ENCODE results near the gene DRD2. TPM values are rescaled to one million over a fixed set of nuclear protein-coding genes. Genes with fewer than 3 reads are reported as not detected.
A peak's percentile ranks its signal among the peaks of the same experiment; 100 is the strongest.

DRD2 gene
- total and polyA plus RNA-seq, 12 donors, result 0.01 to 0.09 TPM; not detected in 10

DNA sequence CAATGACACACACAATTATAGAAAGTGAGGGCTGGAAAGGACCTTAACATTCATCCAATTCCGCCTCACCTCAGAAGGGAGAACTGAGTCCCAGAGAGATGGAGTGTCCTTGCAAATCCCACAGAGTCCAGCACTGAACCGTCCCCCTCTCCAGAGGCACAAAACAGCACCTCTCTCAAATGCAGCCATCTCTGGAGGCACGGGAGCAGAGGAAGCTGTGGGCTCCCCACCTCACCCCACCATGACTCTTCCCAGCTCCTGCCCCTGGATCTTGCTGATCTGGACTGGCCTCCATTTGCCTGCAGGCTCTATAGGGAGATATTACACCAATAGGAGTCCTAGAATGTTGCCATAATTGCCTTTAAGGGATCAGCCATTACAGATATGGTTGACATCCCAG lies 1.4 kb upstream of the DRD2 start:
- no peak for DNase-seq
- H3K27me3 ChIP-seq, result peaks cover 0 to 97% (median 82%) of the 10 kb centered on the region in 7 donors
- TF ChIP-seq, protein P1, sequence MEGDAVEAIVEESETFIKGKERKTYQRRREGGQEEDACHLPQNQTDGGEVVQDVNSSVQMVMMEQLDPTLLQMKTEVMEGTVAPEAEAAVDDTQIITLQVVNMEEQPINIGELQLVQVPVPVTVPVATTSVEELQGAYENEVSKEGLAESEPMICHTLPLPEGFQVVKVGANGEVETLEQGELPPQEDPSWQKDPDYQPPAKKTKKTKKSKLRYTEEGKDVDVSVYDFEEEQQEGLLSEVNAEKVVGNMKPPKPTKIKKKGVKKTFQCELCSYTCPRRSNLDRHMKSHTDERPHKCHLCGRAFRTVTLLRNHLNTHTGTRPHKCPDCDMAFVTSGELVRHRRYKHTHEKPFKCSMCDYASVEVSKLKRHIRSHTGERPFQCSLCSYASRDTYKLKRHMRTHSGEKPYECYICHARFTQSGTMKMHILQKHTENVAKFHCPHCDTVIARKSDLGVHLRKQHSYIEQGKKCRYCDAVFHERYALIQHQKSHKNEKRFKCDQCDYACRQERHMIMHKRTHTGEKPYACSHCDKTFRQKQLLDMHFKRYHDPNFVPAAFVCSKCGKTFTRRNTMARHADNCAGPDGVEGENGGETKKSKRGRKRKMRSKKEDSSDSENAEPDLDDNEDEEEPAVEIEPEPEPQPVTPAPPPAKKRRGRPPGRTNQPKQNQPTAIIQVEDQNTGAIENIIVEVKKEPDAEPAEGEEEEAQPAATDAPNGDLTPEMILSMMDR (IDR thresholded peaks at IDR 0.05), result no peak
- no peak for ATAC-seq
- peaks cover 0 to 8% (median 5%) of the 10 kb centered on the region in 9 donors for H3K4me1 ChIP-seq
- no peak overlapping the region for H3K4me3 ChIP-seq
- no peak overlapping the region for H3K27ac ChIP-seq
- no peaks in the 10 kb centered on the region for H3K9me3 ChIP-seq
- 72 to 81% methylated on average over 3 of the region's 3 CpGs for WGBS, 2 donors
- no peaks in the 10 kb centered on the region for H3K36me3 ChIP-seq
- intact Hi-C loops (cut with DNase I), result no loop called here

DNA sequence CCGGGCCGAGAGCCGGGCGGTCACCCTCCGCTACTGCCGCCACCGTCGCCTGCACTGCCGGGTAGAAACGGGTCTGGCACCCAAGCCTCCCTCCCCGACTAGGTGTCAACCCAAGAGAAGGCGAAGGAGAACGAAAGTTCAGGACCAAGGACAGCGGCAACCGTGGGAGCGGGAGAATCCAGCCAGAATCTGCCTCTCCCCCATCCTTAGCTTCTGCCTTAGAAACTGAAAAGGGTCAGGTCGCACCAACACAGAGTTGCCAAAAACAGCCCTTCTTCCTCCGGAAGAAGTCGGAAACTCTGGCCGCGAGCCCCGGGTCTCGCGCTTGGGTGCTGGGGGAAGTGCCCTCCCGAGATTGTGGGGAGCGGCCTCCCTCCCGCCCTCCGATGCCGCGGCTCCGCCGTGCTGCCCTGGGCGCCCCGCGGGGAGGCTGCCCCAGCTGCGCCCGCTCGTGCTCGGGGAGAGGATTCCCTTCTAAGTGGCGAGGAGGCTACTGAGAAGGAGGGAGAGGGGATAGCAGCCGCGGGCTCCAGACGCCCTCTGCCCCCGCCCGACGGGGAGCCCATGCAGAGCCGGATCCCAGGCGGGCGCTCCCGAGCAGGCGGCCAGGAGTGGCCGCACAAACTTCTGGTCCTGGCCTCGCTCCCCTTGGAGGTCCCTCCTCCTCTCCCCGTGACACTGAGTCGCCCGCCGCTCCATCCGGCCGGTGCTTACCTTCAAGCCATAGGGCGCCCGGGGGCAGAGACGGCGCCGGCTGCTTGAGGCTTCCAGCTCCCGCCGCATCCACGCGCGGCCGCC lies 637 bp downstream of the DRD2 start:
- 1 to 2% methylated on average over 55 to 69 of the region's 70 CpGs for WGBS, 2 donors
- DNase-seq (peak; percentile 69 to 84), ATAC-seq (peak; percentile 73 to 88 (median 80))
- H3K36me3 ChIP-seq, result no peaks in the 10 kb centered on the region
- no peak overlapping the region for H3K27ac ChIP-seq
- intact Hi-C loops (cut with DNase I), result no loop called here
- TF ChIP-seq, protein P1 (IDR thresholded peaks at IDR 0.05), result no peak
- H3K4me3 ChIP-seq, result no peak overlapping the region
- H3K9me3 ChIP-seq, result no peaks in the 10 kb centered on the region
- peaks cover 0 to 97% (median 90%) of the 10 kb centered on the region in 7 donors for H3K27me3 ChIP-seq
- H3K4me1 ChIP-seq, result peaks cover 0 to 8% (median 5%) of the 10 kb centered on the region in 9 donors

DNA sequence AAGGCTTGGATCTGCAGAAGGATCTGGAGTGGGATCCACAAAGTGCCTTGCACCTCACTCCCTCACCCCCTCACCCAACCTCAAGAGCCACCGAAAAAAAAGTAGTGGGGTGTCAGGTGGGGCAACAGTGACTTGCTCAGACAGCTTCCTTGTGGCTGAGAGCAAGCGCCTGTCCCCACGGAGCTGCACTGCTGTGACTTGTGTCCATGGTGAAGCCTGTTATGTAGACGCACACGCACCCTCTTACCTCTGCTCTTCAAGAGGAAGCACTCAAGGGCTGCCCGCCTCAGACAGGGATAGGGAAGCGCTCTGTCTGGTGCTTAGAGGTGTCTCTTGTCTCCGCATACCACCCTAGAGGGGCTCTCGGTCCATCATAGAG lies 1.2 kb downstream of the DRD2 start:
- ATAC-seq (peak in 1 of 8 donors; percentile 35), DNase-seq (no peak)
- H3K4me1 ChIP-seq, result peaks cover 0 to 8% (median 5%) of the 10 kb centered on the region in 9 donors
- H3K4me3 ChIP-seq, result no peak overlapping the region
- no peaks in the 10 kb centered on the region for H3K9me3 ChIP-seq
- H3K27me3 ChIP-seq, result peaks cover 0 to 95% (median 90%) of the 10 kb centered on the region in 7 donors
- WGBS, 2 donors, result 25 to 26% methylated on average over 9 of the region's 9 CpGs
- TF ChIP-seq, protein P1 (IDR thresholded peaks at IDR 0.05), result no peak
- intact Hi-C loops (cut with DNase I), result no loop called here
- H3K27ac ChIP-seq, result no peak overlapping the region
- no peaks in the 10 kb centered on the region for H3K36me3 ChIP-seq

DNA sequence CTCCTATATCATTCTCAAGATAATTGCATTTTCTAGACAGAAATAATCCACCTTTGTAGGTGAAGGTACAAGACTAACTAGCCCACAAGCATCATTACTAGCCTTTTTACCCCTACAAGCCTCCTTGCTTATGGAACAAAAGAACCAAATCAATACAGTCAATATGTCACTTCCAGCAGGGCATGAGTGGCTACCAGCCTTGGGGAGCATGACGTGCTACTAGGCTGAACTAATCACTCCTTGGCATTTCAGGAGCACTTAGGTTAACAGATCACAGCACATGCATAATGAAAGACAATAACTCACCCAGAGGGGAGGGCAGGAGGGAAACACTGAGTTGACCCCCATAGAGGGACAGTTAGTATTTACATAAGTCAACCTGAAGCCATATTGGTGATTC lies 2.7 kb downstream of the DRD2 start:
- Histone ChIP-seq H3K27me3 (peaks cover 0 to 92% (median 75%) of the 10 kb centered on the region in 7 donors), H3K36me3 (no peaks in the 10 kb centered on the region), H3K4me3 (no peak overlapping the region), H3K4me1 (peaks cover 0 to 8% (median 5%) of the 10 kb centered on the region in 9 donors), H3K27ac (no peak overlapping the region), H3K9me3 (no peaks in the 10 kb centered on the region)
- WGBS, 2 donors, result 58 to 62% methylated on average over 1 of the region's 1 CpG
- no peak for ATAC-seq
- intact Hi-C loops (cut with DNase I), result no loop called here
- DNase-seq, result no peak
- TF ChIP-seq, protein P1 (IDR thresholded peaks at IDR 0.05), result no peak

Measured in heart right ventricle (tissue), 16 donors.